Vagina (tissue), 2 donors: Measurements from ENCODE around the gene LTC4S.

ENCODE experiments used
- CTCF ChIP-seq, 3 experiments: fragments of 450-650 bp in 2 of 3; fragments of 200-600 bp in 1 of 3; sonication (generic) in 1 of 3; IDR thresholded peaks; one replicate each; pipeline ENCODE4 v1.5.1; 2017 to 2019; ENCODE audit warnings: antibody characterized with exemption in 3 of 3, mild to moderate bottlenecking in 2 of 3, moderate library complexity in 2 of 3
- POLR2AphosphoS5 ChIP-seq, 2 donors: sonication (generic); formaldehyde crosslinking; IDR thresholded peaks; one replicate each; pipeline ENCODE4 v1.9.0; 2017; ENCODE audit warnings: antibody characterized with exemption in 2 of 2, mild to moderate bottlenecking in 2 of 2, low read depth in 1 of 2; ENCODE audit not compliant: insufficient read depth in 1 of 2

- TF ChIP-seq CTCF (IDR thresholded peaks at IDR 0.05) (no peak), POLR2AphosphoS5 (IDR thresholded peaks at IDR 0.05; ENCODE audit: insufficient read depth in 1 of 2, low read depth in 1 of 2) (no peak)
Observed at GRCh38 chr5:179799644-179799973, 5.8 kb downstream of the LTC4S start.
